H54 (cell line): Measurements from ENCODE around the gene ATG2A.

ENCODE experiments used
- DNase-seq: peaks from one replicate; pipeline ENCODE4 v3.0.0; 2011; ENCODE audit warnings: low spot score, mixed read lengths; ENCODE audit not compliant: insufficient read length
- FAIRE-seq: peaks from 3 replicates; lab custom pipeline; 2011; peaks lifted over from hg19 to GRCh38; lab: Jason Lieb, UNC
- POLR2A ChIP-seq: IDR thresholded peaks from 2 replicates; pipeline ENCODE4 v1.6.1; 2011; ENCODE audit warnings: low read depth, mild to moderate bottlenecking, low read length

Gene ATG2A

GRCh38 chr11:64932324-64932723 lies 15.3 kb upstream of the ATG2A start:
- no peak for DNase-seq
- FAIRE-seq, result no peak
- TF ChIP-seq POLR2A, result no peak

DNA sequence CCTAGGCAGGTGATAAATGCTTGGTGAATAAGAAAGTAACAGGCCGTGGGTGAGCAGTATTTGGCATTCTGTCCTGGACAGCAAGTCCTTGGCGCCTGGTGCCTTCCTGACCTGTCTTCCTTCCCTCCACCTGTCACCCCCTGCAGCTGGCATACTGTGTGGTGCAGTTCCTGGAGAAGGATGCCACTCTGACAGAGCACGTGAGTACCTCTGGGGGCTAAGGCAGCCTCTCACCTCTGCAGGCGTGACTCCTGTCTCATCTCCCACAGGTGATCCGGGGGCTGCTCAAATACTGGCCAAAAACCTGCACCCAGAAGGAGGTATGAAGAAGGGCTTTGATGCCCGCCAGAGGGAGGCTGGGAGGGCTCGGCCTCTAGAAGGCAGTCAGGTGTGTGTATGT lies 14.3 kb upstream of the ATG2A start:
- no peak for TF ChIP-seq POLR2A
- DNase-seq (no peak), FAIRE-seq (no peak)

GRCh38 chr11:64930340-64930739 lies 13.3 kb upstream of the ATG2A start:
- no peak for TF ChIP-seq POLR2A
- DNase-seq (no peak), FAIRE-seq (no peak)

- DNase-seq (no peak), FAIRE-seq (no peak)
- TF ChIP-seq POLR2A, result no peak
Measured at GRCh38 chr11:64929625-64930024, 12.6 kb upstream of the ATG2A start.

GRCh38 chr11:64928957-64929356 lies 11.9 kb upstream of the ATG2A start:
- no peak for DNase-seq
- TF ChIP-seq POLR2A, result no peak
- FAIRE-seq, result no peak

DNA sequence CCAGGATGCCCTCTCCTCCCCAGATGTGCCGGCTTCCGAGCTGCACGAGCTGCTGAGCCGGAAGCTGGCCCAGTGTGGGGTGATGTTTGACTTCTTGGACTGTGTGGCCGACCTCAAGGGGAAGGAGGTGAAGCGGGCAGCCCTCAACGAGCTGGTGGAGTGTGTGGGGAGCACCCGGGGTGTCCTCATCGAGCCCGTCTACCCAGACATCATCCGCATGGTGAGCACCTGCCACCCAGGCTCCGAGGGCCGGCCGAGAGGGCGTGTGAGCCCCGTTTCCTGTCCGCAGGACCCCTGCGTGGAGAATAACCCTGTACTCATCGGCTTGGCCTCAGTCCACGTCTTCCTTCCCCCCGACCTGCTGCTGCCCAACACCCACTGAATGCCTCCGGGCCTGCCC lies 9.7 kb upstream of the ATG2A start:
- FAIRE-seq, result no peak
- TF ChIP-seq POLR2A, result no peak

GRCh38 chr11:64925536-64926436 lies 8.8 kb upstream of the ATG2A start:
- DNase-seq (no peak), FAIRE-seq (no peak)
- TF ChIP-seq POLR2A, result no peak

More for the DNA sequence above, 9.7 kb upstream of the ATG2A start:
- DNase-seq, result no peak

DNA sequence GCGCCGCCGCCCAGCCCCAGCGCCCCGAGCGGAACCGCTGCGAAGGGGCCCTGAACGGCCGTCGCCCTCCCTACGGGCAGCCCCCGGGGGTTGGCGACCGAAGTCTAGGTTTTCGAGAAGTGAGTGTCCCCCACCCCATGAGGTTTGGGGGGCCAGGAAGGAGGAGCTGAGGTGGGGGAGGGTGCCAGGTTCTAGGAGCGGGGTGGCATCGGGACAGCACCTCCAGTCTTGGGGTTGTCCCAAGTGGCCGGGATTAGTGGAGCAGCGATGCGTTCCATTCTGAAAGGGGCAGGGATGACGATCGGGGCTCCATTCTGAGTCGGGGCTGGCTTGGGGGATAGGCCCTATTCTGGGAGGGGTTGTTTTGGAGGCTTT lies 7.9 kb upstream of the ATG2A start:
- FAIRE-seq (no peak), DNase-seq (no peak)
- no peak for TF ChIP-seq POLR2A

DNA sequence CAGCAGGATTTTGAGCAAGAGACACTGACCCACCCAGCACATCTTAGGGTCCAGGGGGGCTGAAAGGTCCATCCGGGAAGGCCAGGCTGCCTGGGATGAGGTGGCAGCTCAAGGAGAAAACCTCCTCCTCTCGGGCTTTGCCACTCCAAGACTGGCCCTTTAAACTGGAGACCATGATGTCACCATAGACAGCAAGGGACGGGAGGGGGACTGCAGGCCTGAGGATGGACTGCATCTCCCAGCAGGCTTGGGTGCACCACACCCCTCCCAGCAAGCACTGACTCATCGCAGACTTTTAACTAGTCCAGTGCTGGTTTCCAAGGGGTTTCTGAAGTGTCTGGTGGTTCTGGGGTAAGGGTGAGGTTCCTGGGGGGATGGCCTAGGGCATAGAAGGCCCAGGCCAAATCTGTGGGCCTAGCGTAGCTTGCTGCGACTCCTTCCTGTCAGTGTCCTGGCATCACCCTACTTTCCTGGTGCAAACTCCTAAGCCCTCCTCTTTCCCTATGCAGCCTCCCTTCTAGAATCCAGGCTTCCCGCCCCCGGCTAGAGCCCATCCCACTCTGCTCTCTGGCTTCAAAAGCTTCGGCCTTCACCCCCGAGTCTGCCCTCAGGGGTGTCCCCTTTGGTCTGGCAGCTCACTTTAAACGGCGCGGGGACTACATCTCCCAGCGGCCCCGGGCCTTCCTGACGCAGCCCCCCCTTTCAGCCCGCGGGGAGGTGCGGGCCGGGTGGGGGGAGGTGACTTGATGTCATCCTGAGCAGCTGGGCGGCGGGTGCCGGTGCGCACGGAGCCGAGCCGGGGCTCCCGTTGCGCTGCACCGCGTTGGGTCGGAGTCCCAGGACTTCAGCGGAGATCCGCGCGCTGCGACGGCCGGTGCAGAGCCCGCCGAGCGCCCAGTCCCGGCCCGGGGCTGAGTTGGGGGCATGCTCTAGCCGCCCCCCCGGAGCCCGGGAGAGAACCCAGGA lies 7.2 kb upstream of the ATG2A start, which contains the start of gene PPP2R5B:
Gene PPP2R5B (plus strand): TSS at position 746 of the 966 bp plus-strand sequence. CDS start 1,046 bp downstream, outside the sequence.
- DNase-seq (peak; percentile 98), FAIRE-seq (peak; percentile 88)
- peak; percentile 93 for TF ChIP-seq POLR2A

- FAIRE-seq, result no peak
- DNase-seq, result no peak
- TF ChIP-seq POLR2A, result no peak
Measured at GRCh38 chr11:64923151-64923661, 6.2 kb upstream of the ATG2A start.

- DNase-seq, result no peak
- no peak for TF ChIP-seq POLR2A
- no peak for FAIRE-seq
Measured at GRCh38 chr11:64921384-64921783, 4.4 kb upstream of the ATG2A start.

- no peak for DNase-seq
- no peak for FAIRE-seq
- TF ChIP-seq POLR2A, result no peak
Measured at GRCh38 chr11:64920124-64920523, 3.1 kb upstream of the ATG2A start.

GRCh38 chr11:64919627-64920026 lies 2.6 kb upstream of the ATG2A start:
- FAIRE-seq, result no peak
- DNase-seq, result no peak
- TF ChIP-seq POLR2A, result no peak

- no peak for DNase-seq
- FAIRE-seq, result no peak
- TF ChIP-seq POLR2A, result no peak
Measured at GRCh38 chr11:64918017-64918416, 1.0 kb upstream of the ATG2A start.
